IMR-90 (cell line): ENCODE data around the gene CCDC9. TPM values are rescaled to one million over a fixed set of nuclear protein-coding genes. Genes with fewer than 3 reads are reported as not detected.
A peak's percentile ranks its signal among the peaks of the same experiment; 100 is the strongest.

Experiments
- ATAC-seq: fragments of 200-7000 bp; cut with Tn5 transposase; 2 replicates; pipeline ENCODE4 v1.9.1; 2020; ENCODE audit warnings: low read depth, mild to moderate bottlenecking, moderate library complexity
- BruUV-seq: library from RNA; stranded (reverse); fragments of 400-500 nt; replicated peaks from 2 replicates; lab custom pipeline; 2021; lab: Mats Ljungman, UMichigan
- CTCF ChIA-PET: fragments of 300-600 bp; formaldehyde crosslinking; extraction: SDS; loops from one replicate; lab custom pipeline; 2021; ENCODE audit warnings: antibody characterized with exemption; lab: Yijun Ruan, JAX
- POLR2A ChIA-PET: fragments of 300-600 bp; sonication (Branson Sonifier 250); formaldehyde crosslinking; loops from one replicate; lab custom pipeline; 2022; ENCODE audit warnings: antibody characterized with exemption; ENCODE audit not compliant: unreplicated experiment; lab: Charles Lee
- DNase-seq: peaks from one replicate; pipeline ENCODE4 v3.0.0; 2013
- H2AFZ ChIP-seq: replicated peaks from 2 replicates; pipeline ENCODE3; 2013; ENCODE audit warnings: low read length, mild to moderate bottlenecking; ENCODE audit not compliant: poor library complexity
- H2AK5ac ChIP-seq: 2 replicates; pipeline ENCODE4 v1.6.1; 2013; ENCODE audit warnings: low read depth, low read length, inconsistent platforms
- H2AK9ac ChIP-seq: replicated peaks from 2 replicates; pipeline ENCODE3; 2013; ENCODE audit warnings: mild to moderate bottlenecking, low read depth, low read length, moderate library complexity; ENCODE audit not compliant: poor library complexity
- H2BK120ac ChIP-seq: 2 replicates; pipeline ENCODE4 v1.6.1; 2013; ENCODE audit warnings: low read depth, low read length, inconsistent platforms
- H2BK15ac ChIP-seq: 3 replicates; pipeline ENCODE4 v1.6.1; 2013; ENCODE audit warnings: low read depth, low read length, inconsistent platforms
- H2BK20ac ChIP-seq: 2 replicates; pipeline ENCODE4 v1.6.1; 2013; ENCODE audit warnings: low read depth, mild to moderate bottlenecking, inconsistent platforms, low read length, moderate library complexity
- H2BK5ac ChIP-seq: 2 replicates; pipeline ENCODE4 v1.6.1; 2013; ENCODE audit warnings: mild to moderate bottlenecking, low read depth, low read length, inconsistent platforms; ENCODE audit not compliant: poor library complexity, severe bottlenecking
- H3K14ac ChIP-seq: replicated peaks from 2 replicates; pipeline ENCODE4 v1.6.1; 2013; ENCODE audit warnings: low read depth, low read length, inconsistent platforms
- H3K18ac ChIP-seq: 2 replicates; pipeline ENCODE4 v1.6.1; 2013; ENCODE audit warnings: low read depth, low read length, control low read depth
- H3K23ac ChIP-seq: 2 replicates; pipeline ENCODE4 v1.6.1; 2013; ENCODE audit warnings: low read depth, low read length, inconsistent platforms
- H3K27ac ChIP-seq: 2 replicates; pipeline ENCODE4 v1.5.1; 2013; ENCODE audit warnings: mild to moderate bottlenecking, control low read depth, low read length; ENCODE audit not compliant: insufficient read depth
- H3K27me3 ChIP-seq: 2 replicates; pipeline ENCODE4 v1.6.1; 2013; ENCODE audit warnings: low read length; ENCODE audit not compliant: control insufficient read depth, insufficient read depth
- H3K36me3 ChIP-seq: 2 replicates; pipeline ENCODE4 v1.6.1; 2013; ENCODE audit warnings: low read length, mixed read lengths; ENCODE audit not compliant: control insufficient read depth, insufficient read depth
- H3K4ac ChIP-seq: 2 replicates; pipeline ENCODE4 v1.6.1; 2013; ENCODE audit warnings: low read depth, low read length, inconsistent platforms
- H3K4me1 ChIP-seq: 2 replicates; pipeline ENCODE4 v1.6.1; 2013; ENCODE audit warnings: low read length, mixed read lengths; ENCODE audit not compliant: control insufficient read depth, insufficient read depth
- H3K4me2 ChIP-seq: 2 replicates; pipeline ENCODE4 v1.6.1; 2013; ENCODE audit warnings: low read depth, mild to moderate bottlenecking, control low read depth, low read length, moderate library complexity
- H3K4me3 ChIP-seq: 2 replicates; pipeline ENCODE4 v1.5.1; 2013; ENCODE audit warnings: low read depth, mild to moderate bottlenecking, control low read depth, low read length, moderate library complexity; ENCODE audit not compliant: insufficient read depth
- H3K56ac ChIP-seq: 2 replicates; pipeline ENCODE4 v1.6.1; 2013; ENCODE audit warnings: low read length, inconsistent platforms; ENCODE audit not compliant: insufficient read depth; ENCODE audit errors: extremely low read depth
- H3K79me1 ChIP-seq, 2 experiments: 2 replicates each; pipeline ENCODE4 v1.6.1; 2013; ENCODE audit warnings: low read length in 2 of 2, inconsistent platforms in 1 of 2, low read depth in 1 of 2
- H3K9ac ChIP-seq: 2 replicates; pipeline ENCODE4 v1.6.1; 2013; ENCODE audit warnings: low read depth, low read length, control low read depth
- H3K9me1 ChIP-seq: 2 replicates; pipeline ENCODE4 v1.6.1; 2013; ENCODE audit warnings: low read length, inconsistent platforms; ENCODE audit not compliant: insufficient read depth
- H3K9me3 ChIP-seq: 2 replicates; pipeline ENCODE4 v1.6.1; 2013; ENCODE audit warnings: low read length; ENCODE audit not compliant: control insufficient read depth, insufficient read depth
- H4K20me1 ChIP-seq: 2 replicates; pipeline ENCODE4 v1.6.1; 2013; ENCODE audit warnings: low read length, inconsistent platforms; ENCODE audit not compliant: insufficient read depth
- H4K5ac ChIP-seq: 2 replicates; pipeline ENCODE4 v1.6.1; 2013; ENCODE audit warnings: mild to moderate bottlenecking, low read depth, low read length, control low read depth
- H4K8ac ChIP-seq, 2 experiments: 2 replicates each; pipeline ENCODE4 v1.6.1; 2013; ENCODE audit warnings: low read depth in 2 of 2, low read length in 2 of 2, control low read depth in 1 of 2, inconsistent platforms in 1 of 2
- H4K91ac ChIP-seq: 2 replicates; pipeline ENCODE4 v1.6.1; 2013; ENCODE audit warnings: low read depth, low read length, inconsistent platforms; ENCODE audit not compliant: insufficient read depth
- BHLHE40 ChIP-seq: fragments of 150-350 bp; IDR thresholded peaks from 2 replicates; pipeline ENCODE4 v1.6.1; 2016; ENCODE audit warnings: mild to moderate bottlenecking, low read depth, low read length
- CEBPB ChIP-seq: IDR thresholded peaks from 2 replicates; pipeline ENCODE4 v1.6.1; 2012; ENCODE audit warnings: low read depth, low read length, improper control_type of control experiment
- CTCF ChIP-seq: conservative IDR thresholded peaks from 2 replicates; pipeline ENCODE4 v1.5.1; 2012; ENCODE audit warnings: mild to moderate bottlenecking, low read depth, low read length, improper control_type of control experiment
- ELK1 ChIP-seq: fragments of 150-350 bp; IDR thresholded peaks from 2 replicates; pipeline ENCODE4 v1.6.1; 2016; ENCODE audit warnings: low read depth, mild to moderate bottlenecking, low read length, moderate library complexity, borderline replicate concordance
- FOS ChIP-seq: fragments of 150-350 bp; IDR thresholded peaks from 2 replicates; pipeline ENCODE4 v1.6.1; 2016; ENCODE audit warnings: low read depth, low read length
- MAFK ChIP-seq: IDR thresholded peaks from 2 replicates; pipeline ENCODE4 v1.6.1; 2012; ENCODE audit warnings: low read depth, low read length, improper control_type of control experiment
- MAZ ChIP-seq: IDR thresholded peaks from 2 replicates; pipeline ENCODE4 v1.6.1; 2012; ENCODE audit warnings: low read depth, mild to moderate bottlenecking, low read length, improper control_type of control experiment, moderate library complexity, borderline replicate concordance
- MXI1 ChIP-seq: IDR thresholded peaks from 2 replicates; pipeline ENCODE4 v1.6.1; 2012; ENCODE audit warnings: low read depth, mild to moderate bottlenecking, low read length, moderate library complexity, borderline replicate concordance
- NFE2L2 ChIP-seq: fragments of 150-350 bp; IDR thresholded peaks from 2 replicates; pipeline ENCODE4 v1.6.1; 2016; ENCODE audit warnings: low read depth, mild to moderate bottlenecking, low read length
- RAD21 ChIP-seq: IDR thresholded peaks from 2 replicates; pipeline ENCODE4 v1.6.1; 2012; ENCODE audit warnings: low read length, improper control_type of control experiment
- RCOR1 ChIP-seq: IDR thresholded peaks from 2 replicates; pipeline ENCODE4 v1.6.1; 2012; ENCODE audit warnings: mild to moderate bottlenecking, low read length, improper control_type of control experiment; ENCODE audit not compliant: insufficient replicate concordance
- USF2 ChIP-seq: fragments of 150-350 bp; IDR thresholded peaks from 2 replicates; pipeline ENCODE4 v1.6.1; 2017; ENCODE audit warnings: mild to moderate bottlenecking, antibody characterized with exemption, low read length, low read depth
- WGBS, 2 experiments: methylation state at CpG; one replicate each; pipeline versions ENCODE4 v1.1.5 to v1.1.7; 2013; ENCODE audit warnings: missing lambda C conversion rate in 2 of 2; ENCODE audit not compliant: insufficient read length in 1 of 2; ENCODE audit errors: extremely low coverage in 2 of 2; 5-methylcytosine and 5-hydroxymethylcytosine counted together
- dilution Hi-C: fragments of 300-500 bp; cut with HindIII; formaldehyde crosslinking; loops from one replicate; pipeline ENCODE4 v1.14.3; 2018; ENCODE audit warnings: low sequenced_read_pairs; ENCODE audit not compliant: unreplicated experiment
- in situ Hi-C: fragments of 300-500 bp; cut with MboI; formaldehyde crosslinking; loops from 3 replicates; pipeline ENCODE4 v1.14.3; 2019; ENCODE audit warnings: low sequenced_read_pairs, inconsistent platforms, mixed read lengths
- intact Hi-C: fragments of 100-400 bp; cut with micrococcal nuclease; formaldehyde crosslinking; loops from 2 replicates; pipeline ENCODE4 v1.10.0; 2022
- polyA plus RNA-seq, 3 experiments: library from polyadenylated mRNA; depleted of rRNA; stranded (reverse); fragments of >200 nt; gene quantifications; 2 replicates each; pipeline ENCODE4 v1.2.3, GENCODE V29; 2012; ENCODE audit warnings: low replicate concordance in 1 of 3
- total RNA-seq: library from RNA; depleted of rRNA; stranded (reverse); fragments of >200 nt; gene quantifications from 2 replicates; pipeline ENCODE4 v1.2.3, GENCODE V29; 2012

The CCDC9 gene
- total and polyA plus RNA-seq, 2 of the 4 experiments (the other 2 are of a cell fraction), result 2.9 to 8.6 TPM

- peak overlapping the region; percentile 55 for H2AFZ ChIP-seq
- DNase-seq, result peak; percentile 97
Measured at GRCh38 chr19:47315125-47315821, 58.9 kb downstream of the CCDC9 start.

More at GRCh38 chr19:47315125-47315821, 58.9 kb downstream of the CCDC9 start:
- Histone ChIP-seq H3K9me1 (0 out of 2 replicates have a peak, but pooled peaks cover 4% of the 10 kb centered on the region), H3K27me3 (no peaks in the 10 kb centered on the region), H3K79me1 (no peaks in the 10 kb centered on the region), H4K5ac (no peak overlapping the region), H3K9ac (no peak overlapping the region), H3K56ac (no peak overlapping the region), H4K91ac (no peak overlapping the region; the same call in 1 of the 2 replicates), H4K8ac (peak overlapping the region in 1 of 2 experiments; percentile 7; a peak in 1 of 4 replicates), H3K4me2 (peak overlapping the region; percentile 31; the same call in 1 of the 2 replicates), H3K9me3 (no peaks in the 10 kb centered on the region), H3K27ac (peak overlapping the region; percentile 2; the same call in 1 of the 2 replicates), H2BK5ac (peak overlapping the region; percentile 42), H3K4me3 (no peak overlapping the region), H2AK9ac (no peak overlapping the region), H3K18ac (no peak overlapping the region; the same call in 1 of the 2 replicates), H2AK5ac (no peak overlapping the region), H2BK20ac (peak overlapping the region; percentile 58; the same call in 1 of the 2 replicates), H3K4ac (peak overlapping the region; percentile 20; the same call in 1 of the 2 replicates), H3K14ac (no peak overlapping the region), H2BK120ac (peak overlapping the region; percentile 59), H2BK15ac (peak overlapping the region; percentile 22; the same call in 1 of the 3 replicates), H3K36me3 (no peaks in the 10 kb centered on the region), H3K4me1 (0 out of 2 replicates have a peak, but pooled peaks cover 2% of the 10 kb centered on the region), H4K20me1 (no peaks in the 10 kb centered on the region), H3K23ac (no peak overlapping the region)
- dilution Hi-C loops (no loop called here), intact Hi-C loops (no loop called here), in situ Hi-C loops (no loop called here)
- no TSS peak for BruUV-seq
- ChIA-PET CTCF (no interaction called here), POLR2A (no interaction called here)
- 35% methylated on average over 6 of the region's 12 CpGs; no CpG with 5 or more reads in 1 of the 2 experiments for WGBS, 2 experiments
- peak; percentile 98 for ATAC-seq
- peak; percentile 70 for TF ChIP-seq USF2
- TF ChIP-seq ELK1, result no peak
- TF ChIP-seq MXI1, result no peak
- TF ChIP-seq MAFK, result peak; percentile 55
- peak; percentile 93 for TF ChIP-seq MAZ
- TF ChIP-seq CEBPB, result peak; percentile 99
- no peak for TF ChIP-seq CTCF
- TF ChIP-seq RAD21, result no peak
- TF ChIP-seq RCOR1, result peak; percentile 60
- TF ChIP-seq FOS, result peak; percentile 87
- TF ChIP-seq BHLHE40, result 0 out of 2 replicates have a peak, but pooled peaks have one; percentile 26
- peak; percentile 64; the same call in 1 of the 2 replicates for TF ChIP-seq NFE2L2
